SK-N-SH treated with all-trans-retinoic acid at 6 μM for 48 hours (cell line): Measurements from ENCODE around the gene PIK3CD.
"Not testable (repeated sequence)": the region's sequence is repeated elsewhere in the genome, so short reads cannot be mapped to it uniquely, and the experiment has no call there.

Source experiments
- ATAC-seq: fragments of 200-7000 bp; cut with Tn5 transposase; 3 replicates; pipeline ENCODE4 v1.9.1; 2020; ENCODE audit warnings: mild to moderate bottlenecking, moderate library complexity
- ARNTL ChIP-seq: fragments of 450-650 bp; formaldehyde crosslinking; IDR thresholded peaks from 2 replicates; pipeline ENCODE4 v1.5.0; 2020; ENCODE audit warnings: low read depth, mild to moderate bottlenecking, moderate library complexity, borderline replicate concordance
- BACH2 ChIP-seq: fragments of 250-450 bp; sonication (Bioruptor Pico); IDR thresholded peaks from 2 replicates; pipeline ENCODE4 v1.9.0; 2021; ENCODE audit warnings: mild to moderate bottlenecking, borderline replicate concordance
- CSDC2 ChIP-seq: fragments of 250-450 bp; sonication (Bioruptor Pico); IDR thresholded peaks from 2 replicates; pipeline ENCODE4 v1.5.0; 2020; ENCODE audit warnings: mild to moderate bottlenecking, moderate library complexity
- GLIS3 ChIP-seq: fragments of 250-450 bp; sonication (Bioruptor Pico); IDR thresholded peaks from 2 replicates; pipeline ENCODE4 v1.5.0; 2020; ENCODE audit warnings: mild to moderate bottlenecking, moderate library complexity
- ISL1 ChIP-seq: fragments of 250-450 bp; sonication (Bioruptor Pico); IDR thresholded peaks from 2 replicates; pipeline ENCODE4 v2.1.2; 2022; ENCODE audit warnings: mild to moderate bottlenecking, moderate library complexity
- OSR1 ChIP-seq: fragments of 250-450 bp; sonication (Bioruptor Pico); IDR thresholded peaks from 2 replicates; pipeline ENCODE4 v1.8.0; 2022; ENCODE audit warnings: moderate library complexity, mild to moderate bottlenecking, inconsistent platforms
- RARB ChIP-seq: fragments of 250-450 bp; sonication (Bioruptor Pico); IDR thresholded peaks from 2 replicates; pipeline ENCODE4 v1.8.0; 2021; ENCODE audit warnings: mild to moderate bottlenecking, moderate library complexity
- SNAI2 ChIP-seq: fragments of 250-450 bp; sonication (Bioruptor Pico); IDR thresholded peaks from 2 replicates; pipeline ENCODE4 v1.5.0; 2020; ENCODE audit warnings: mild to moderate bottlenecking, moderate library complexity
- TOX ChIP-seq: fragments of 250-450 bp; sonication (Bioruptor Pico); IDR thresholded peaks from 2 replicates; pipeline ENCODE4 v1.8.0; 2021; ENCODE audit warnings: mild to moderate bottlenecking, moderate library complexity, borderline replicate concordance
- ZFP30 ChIP-seq: fragments of 450-650 bp; formaldehyde crosslinking; IDR thresholded peaks from 2 replicates; pipeline ENCODE4 v1.5.0; 2022; ENCODE audit warnings: mild to moderate bottlenecking, moderate library complexity
- ZNF565 ChIP-seq: fragments of 450-650 bp; formaldehyde crosslinking; conservative IDR thresholded peaks from 2 replicates; pipeline ENCODE4 v1.5.0; 2020; ENCODE audit warnings: low read depth, mild to moderate bottlenecking, moderate library complexity
- ZNF70 ChIP-seq: fragments of 450-650 bp; formaldehyde crosslinking; IDR thresholded peaks from 2 replicates; pipeline ENCODE4 v1.5.0; 2020; ENCODE audit warnings: mild to moderate bottlenecking, moderate library complexity
- ZNF8 ChIP-seq: fragments of 450-650 bp; formaldehyde crosslinking; IDR thresholded peaks from 2 replicates; pipeline ENCODE4 v1.5.0; 2020; ENCODE audit warnings: mild to moderate bottlenecking, moderate library complexity
- TF ChIP-seq, protein P1 (sequence below): fragments of 250-450 bp; sonication (Bioruptor Pico); IDR thresholded peaks from 2 replicates; pipeline ENCODE4 v1.8.0; 2020; ENCODE audit warnings: mild to moderate bottlenecking, moderate library complexity, borderline replicate concordance
- TF ChIP-seq, protein P2 (sequence below): fragments of 250-450 bp; sonication (Bioruptor Pico); IDR thresholded peaks from 2 replicates; pipeline ENCODE4 v1.5.1; 2021; ENCODE audit warnings: mild to moderate bottlenecking, moderate library complexity
- TF ChIP-seq, protein P3 (sequence below): fragments of 250-450 bp; sonication (Bioruptor Pico); IDR thresholded peaks from 2 replicates; pipeline ENCODE4 v1.5.0; 2020; ENCODE audit warnings: mild to moderate bottlenecking, moderate library complexity
- TF ChIP-seq, protein P4 (sequence below): fragments of 250-450 bp; sonication (Bioruptor Pico); IDR thresholded peaks from 2 replicates; pipeline ENCODE4 v1.8.0; 2021; ENCODE audit warnings: low read depth, mild to moderate bottlenecking, moderate library complexity, borderline replicate concordance

The PIK3CD gene

DNA sequence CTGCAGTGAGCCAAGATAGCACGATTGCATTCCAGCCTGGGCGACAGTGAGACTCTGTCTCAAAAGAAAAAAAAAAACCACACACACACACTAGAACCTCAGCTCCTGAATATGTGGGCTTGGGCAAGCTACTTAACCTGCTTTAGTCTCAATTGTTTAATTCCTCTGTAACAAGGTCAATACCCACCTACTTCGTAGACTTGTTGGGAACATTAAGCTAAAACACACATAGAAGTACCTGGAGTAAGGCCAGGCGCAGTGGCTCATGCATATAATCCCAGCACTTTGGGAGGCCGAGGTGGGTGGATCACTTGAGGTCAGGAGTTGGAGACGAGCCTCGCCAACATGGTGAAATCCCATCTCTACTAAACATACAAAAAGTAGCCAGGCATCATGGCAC, 95.1 kb downstream of the PIK3CD start (continued):
- TF ChIP-seq, protein P1, sequence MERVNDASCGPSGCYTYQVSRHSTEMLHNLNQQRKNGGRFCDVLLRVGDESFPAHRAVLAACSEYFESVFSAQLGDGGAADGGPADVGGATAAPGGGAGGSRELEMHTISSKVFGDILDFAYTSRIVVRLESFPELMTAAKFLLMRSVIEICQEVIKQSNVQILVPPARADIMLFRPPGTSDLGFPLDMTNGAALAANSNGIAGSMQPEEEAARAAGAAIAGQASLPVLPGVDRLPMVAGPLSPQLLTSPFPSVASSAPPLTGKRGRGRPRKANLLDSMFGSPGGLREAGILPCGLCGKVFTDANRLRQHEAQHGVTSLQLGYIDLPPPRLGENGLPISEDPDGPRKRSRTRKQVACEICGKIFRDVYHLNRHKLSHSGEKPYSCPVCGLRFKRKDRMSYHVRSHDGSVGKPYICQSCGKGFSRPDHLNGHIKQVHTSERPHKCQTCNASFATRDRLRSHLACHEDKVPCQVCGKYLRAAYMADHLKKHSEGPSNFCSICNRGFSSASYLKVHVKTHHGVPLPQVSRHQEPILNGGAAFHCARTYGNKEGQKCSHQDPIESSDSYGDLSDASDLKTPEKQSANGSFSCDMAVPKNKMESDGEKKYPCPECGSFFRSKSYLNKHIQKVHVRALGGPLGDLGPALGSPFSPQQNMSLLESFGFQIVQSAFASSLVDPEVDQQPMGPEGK, result no peak
- TF ChIP-seq, protein P2, sequence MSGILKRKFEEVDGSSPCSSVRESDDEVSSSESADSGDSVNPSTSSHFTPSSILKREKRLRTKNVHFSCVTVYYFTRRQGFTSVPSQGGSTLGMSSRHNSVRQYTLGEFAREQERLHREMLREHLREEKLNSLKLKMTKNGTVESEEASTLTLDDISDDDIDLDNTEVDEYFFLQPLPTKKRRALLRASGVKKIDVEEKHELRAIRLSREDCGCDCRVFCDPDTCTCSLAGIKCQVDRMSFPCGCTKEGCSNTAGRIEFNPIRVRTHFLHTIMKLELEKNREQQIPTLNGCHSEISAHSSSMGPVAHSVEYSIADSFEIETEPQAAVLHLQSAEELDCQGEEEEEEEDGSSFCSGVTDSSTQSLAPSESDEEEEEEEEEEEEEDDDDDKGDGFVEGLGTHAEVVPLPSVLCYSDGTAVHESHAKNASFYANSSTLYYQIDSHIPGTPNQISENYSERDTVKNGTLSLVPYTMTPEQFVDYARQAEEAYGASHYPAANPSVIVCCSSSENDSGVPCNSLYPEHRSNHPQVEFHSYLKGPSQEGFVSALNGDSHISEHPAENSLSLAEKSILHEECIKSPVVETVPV (CRISPR knock-in tag), result no peak
- TF ChIP-seq GLIS3 (CRISPR knock-in tag), result no peak
- no peak for TF ChIP-seq OSR1
- TF ChIP-seq ZNF8 (CRISPR knock-in tag), result no peak
- TF ChIP-seq ZFP30, result no peak
- TF ChIP-seq ZNF70 (CRISPR knock-in tag), result no peak
- no peak for TF ChIP-seq SNAI2 (CRISPR knock-in tag)

DNA sequence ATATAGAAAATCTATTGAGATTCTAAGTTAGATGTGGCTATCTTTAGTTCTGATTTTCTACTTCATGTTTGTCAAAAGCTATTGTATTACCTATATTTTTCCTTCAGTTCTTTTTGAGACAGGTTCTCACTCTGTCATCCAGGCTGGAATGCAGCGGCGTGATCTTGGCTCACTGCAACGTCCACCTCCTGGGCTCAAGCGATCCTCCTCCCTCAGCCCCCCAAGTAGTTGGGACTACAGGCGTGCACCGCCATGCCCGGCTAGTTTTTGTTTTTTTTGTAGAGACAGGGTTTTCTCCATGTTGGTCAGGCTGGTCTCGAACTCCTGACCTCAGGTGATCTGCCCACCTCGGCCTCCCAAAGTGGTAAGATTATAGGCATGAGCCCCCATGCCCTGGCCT, 96.9 kb downstream of the PIK3CD start:
- ATAC-seq, result not testable (repeated sequence)

DNA sequence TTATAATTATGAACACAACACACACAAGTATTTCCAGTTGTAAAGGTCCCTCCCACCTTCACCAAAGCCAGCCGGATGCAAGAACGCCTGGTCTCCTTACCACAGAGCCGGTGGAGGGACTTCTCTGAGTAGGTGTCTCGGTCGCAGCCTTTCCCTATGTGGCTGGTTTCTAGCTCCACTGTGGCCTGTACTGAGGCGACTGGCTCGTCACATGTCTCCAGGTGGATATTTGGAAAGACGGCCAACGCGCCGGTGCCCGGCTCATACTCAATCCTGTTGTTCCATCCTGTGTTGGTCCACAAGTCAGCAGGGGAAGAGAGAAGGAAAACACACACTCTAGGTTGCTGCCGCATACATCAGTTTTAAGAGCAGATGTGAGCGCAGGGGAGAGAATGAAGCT, 97.8 kb downstream of the PIK3CD start:
- TF ChIP-seq GLIS3 (CRISPR knock-in tag) (no peak), OSR1 (no peak), CSDC2 (CRISPR knock-in tag) (no peak), RARB (CRISPR knock-in tag) (no peak), ZNF70 (CRISPR knock-in tag) (no peak), BACH2 (CRISPR knock-in tag) (no peak), ZNF8 (CRISPR knock-in tag) (no peak), ZNF565 (CRISPR knock-in tag) (no peak)
- TF ChIP-seq, protein P3, sequence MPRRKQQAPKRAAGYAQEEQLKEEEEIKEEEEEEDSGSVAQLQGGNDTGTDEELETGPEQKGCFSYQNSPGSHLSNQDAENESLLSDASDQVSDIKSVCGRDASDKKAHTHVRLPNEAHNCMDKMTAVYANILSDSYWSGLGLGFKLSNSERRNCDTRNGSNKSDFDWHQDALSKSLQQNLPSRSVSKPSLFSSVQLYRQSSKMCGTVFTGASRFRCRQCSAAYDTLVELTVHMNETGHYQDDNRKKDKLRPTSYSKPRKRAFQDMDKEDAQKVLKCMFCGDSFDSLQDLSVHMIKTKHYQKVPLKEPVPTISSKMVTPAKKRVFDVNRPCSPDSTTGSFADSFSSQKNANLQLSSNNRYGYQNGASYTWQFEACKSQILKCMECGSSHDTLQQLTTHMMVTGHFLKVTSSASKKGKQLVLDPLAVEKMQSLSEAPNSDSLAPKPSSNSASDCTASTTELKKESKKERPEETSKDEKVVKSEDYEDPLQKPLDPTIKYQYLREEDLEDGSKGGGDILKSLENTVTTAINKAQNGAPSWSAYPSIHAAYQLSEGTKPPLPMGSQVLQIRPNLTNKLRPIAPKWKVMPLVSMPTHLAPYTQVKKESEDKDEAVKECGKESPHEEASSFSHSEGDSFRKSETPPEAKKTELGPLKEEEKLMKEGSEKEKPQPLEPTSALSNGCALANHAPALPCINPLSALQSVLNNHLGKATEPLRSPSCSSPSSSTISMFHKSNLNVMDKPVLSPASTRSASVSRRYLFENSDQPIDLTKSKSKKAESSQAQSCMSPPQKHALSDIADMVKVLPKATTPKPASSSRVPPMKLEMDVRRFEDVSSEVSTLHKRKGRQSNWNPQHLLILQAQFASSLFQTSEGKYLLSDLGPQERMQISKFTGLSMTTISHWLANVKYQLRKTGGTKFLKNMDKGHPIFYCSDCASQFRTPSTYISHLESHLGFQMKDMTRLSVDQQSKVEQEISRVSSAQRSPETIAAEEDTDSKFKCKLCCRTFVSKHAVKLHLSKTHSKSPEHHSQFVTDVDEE (CRISPR knock-in tag), result no peak
- TF ChIP-seq, protein P1, result no peak
- TF ChIP-seq, all 23 proteins: peak for 0
- no peak for ATAC-seq

DNA sequence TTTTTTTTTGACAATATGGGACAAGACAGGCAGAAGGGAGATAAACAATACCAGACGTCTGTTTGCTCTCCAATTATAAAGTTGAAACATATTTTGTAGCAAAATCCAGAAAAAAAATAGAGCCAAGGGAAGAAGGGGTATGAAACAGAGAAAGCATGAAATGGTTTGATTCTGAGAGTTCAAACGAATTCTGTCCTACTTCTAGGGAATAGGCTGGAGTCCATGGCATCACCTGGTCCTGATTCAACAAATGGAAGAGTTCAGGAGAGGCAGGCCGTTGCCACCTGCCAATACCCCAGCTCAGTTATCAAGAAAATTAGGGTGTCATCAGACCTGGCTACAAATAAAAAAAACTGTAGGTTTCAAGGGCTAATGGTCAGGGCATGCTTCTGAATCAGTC, 100.4 kb downstream of the PIK3CD start:
- ATAC-seq, result no peak
- TF ChIP-seq ZNF70 (CRISPR knock-in tag), result no peak
- TF ChIP-seq, protein P1, result no peak
- TF ChIP-seq ISL1 (CRISPR knock-in tag), result no peak
- TF ChIP-seq, protein P2 (CRISPR knock-in tag), result no peak
- TF ChIP-seq ARNTL (CRISPR knock-in tag), result no peak
- no peak for TF ChIP-seq OSR1
- TF ChIP-seq GLIS3 (CRISPR knock-in tag), result no peak
- no peak for TF ChIP-seq TOX (CRISPR knock-in tag)
- TF ChIP-seq ZNF8 (CRISPR knock-in tag), result no peak
- TF ChIP-seq, protein P3 (CRISPR knock-in tag), result no peak
- TF ChIP-seq, protein P4, sequence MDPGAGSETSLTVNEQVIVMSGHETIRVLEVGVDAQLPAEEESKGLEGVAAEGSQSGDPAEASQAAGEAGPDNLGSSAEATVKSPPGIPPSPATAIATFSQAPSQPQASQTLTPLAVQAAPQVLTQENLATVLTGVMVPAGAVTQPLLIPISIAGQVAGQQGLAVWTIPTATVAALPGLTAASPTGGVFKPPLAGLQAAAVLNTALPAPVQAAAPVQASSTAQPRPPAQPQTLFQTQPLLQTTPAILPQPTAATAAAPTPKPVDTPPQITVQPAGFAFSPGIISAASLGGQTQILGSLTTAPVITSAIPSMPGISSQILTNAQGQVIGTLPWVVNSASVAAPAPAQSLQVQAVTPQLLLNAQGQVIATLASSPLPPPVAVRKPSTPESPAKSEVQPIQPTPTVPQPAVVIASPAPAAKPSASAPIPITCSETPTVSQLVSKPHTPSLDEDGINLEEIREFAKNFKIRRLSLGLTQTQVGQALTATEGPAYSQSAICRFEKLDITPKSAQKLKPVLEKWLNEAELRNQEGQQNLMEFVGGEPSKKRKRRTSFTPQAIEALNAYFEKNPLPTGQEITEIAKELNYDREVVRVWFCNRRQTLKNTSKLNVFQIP, result no peak
